Gastrocnemius medialis (tissue), 4 donors: Measurements from ENCODE around the gene RAD23B.

Experiments used
- CTCF ChIP-seq, 5 experiments: fragments of 450-650 bp in 3 of 5; fragments of 200-600 bp in 2 of 5; sonication (generic) in 2 of 5; IDR thresholded peaks in 4 of 5; conservative IDR thresholded peaks in 1 of 5; 1 replicate in 4 of 5; 2 replicates in 1 of 5; pipeline ENCODE4 v1.5.1; 2016 to 2019; ENCODE audit warnings: antibody characterized with exemption in 5 of 5, mild to moderate bottlenecking in 3 of 5, moderate library complexity in 3 of 5
- POLR2A ChIP-seq, 2 donors: fragments of 450-650 bp; IDR thresholded peaks; one replicate each; pipeline ENCODE4 v1.6.1; 2017; ENCODE audit warnings: antibody characterized with exemption in 2 of 2, mild to moderate bottlenecking in 2 of 2, moderate library complexity in 2 of 2

- TF ChIP-seq POLR2A (IDR thresholded peaks at IDR 0.05) (no peak), CTCF (IDR thresholded peaks at IDR 0.05 in 4 of 5, conservative IDR thresholded peaks at IDR 0.05 in 1 of 5) (no peak)
These were observed 984 bp upstream of the RAD23B start for GRCh38 chr9:107281922-107282667.
